ENCODE measurements around the gene ARHGEF12. TPM values are rescaled to one million over a fixed set of nuclear protein-coding genes. Genes with fewer than 3 reads are reported as not detected.

Gene ARHGEF12, protein sequence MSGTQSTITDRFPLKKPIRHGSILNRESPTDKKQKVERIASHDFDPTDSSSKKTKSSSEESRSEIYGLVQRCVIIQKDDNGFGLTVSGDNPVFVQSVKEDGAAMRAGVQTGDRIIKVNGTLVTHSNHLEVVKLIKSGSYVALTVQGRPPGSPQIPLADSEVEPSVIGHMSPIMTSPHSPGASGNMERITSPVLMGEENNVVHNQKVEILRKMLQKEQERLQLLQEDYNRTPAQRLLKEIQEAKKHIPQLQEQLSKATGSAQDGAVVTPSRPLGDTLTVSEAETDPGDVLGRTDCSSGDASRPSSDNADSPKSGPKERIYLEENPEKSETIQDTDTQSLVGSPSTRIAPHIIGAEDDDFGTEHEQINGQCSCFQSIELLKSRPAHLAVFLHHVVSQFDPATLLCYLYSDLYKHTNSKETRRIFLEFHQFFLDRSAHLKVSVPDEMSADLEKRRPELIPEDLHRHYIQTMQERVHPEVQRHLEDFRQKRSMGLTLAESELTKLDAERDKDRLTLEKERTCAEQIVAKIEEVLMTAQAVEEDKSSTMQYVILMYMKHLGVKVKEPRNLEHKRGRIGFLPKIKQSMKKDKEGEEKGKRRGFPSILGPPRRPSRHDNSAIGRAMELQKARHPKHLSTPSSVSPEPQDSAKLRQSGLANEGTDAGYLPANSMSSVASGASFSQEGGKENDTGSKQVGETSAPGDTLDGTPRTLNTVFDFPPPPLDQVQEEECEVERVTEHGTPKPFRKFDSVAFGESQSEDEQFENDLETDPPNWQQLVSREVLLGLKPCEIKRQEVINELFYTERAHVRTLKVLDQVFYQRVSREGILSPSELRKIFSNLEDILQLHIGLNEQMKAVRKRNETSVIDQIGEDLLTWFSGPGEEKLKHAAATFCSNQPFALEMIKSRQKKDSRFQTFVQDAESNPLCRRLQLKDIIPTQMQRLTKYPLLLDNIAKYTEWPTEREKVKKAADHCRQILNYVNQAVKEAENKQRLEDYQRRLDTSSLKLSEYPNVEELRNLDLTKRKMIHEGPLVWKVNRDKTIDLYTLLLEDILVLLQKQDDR (N-terminal part only)
- total RNA-seq (2013) = 2.7 TPM
- under 1 TPM; 0.25 to 0.87 (median 0.27) TPM for polyA plus RNA-seq
- polyA minus RNA-seq = 1.4 and 1.8 TPM in 2 replicates
- 7.3 to 34.1 (median 15.1) reads per million in 11 experiments for total RNA-seq

DNA sequence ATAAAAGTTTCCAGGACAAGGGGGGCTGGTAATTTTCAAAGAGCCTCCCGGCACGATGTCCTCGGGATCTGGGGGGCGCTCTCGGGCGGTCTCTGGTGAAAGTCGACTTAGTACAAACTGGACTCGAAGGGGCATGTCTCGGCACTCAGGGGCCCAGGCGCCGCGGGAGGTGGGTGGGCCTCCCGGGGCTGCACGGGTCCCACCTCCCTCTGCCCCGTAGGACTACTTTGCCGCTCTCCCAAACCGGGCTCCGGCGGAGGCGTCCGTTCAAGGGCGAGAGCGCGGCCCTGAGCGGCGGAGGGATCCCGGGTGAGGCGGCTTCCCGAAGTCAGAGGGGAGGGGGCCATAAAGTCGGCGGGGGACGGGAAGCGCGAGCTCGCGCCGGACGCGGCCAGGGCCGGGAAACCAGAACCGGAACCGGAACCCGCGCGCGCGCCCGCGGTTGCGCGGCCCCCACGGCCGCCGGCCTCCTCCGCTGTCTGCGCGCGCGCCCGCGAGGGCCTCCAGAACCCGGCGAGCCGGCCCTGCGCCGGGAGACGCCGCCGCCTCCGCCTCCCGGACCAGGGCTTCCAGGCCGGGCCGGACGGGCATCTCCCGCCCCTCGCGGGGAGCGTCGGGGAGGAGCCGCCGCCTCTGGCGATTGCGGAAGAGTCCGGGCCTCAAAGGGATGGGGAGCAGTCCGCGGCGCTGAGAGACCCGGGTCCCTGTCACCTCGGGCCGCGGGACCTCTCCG, at the start of gene ARHGEF12:
ARHGEF12 (plus strand) TSS at position 506 of the 733 bp plus-strand sequence. CDS start 831 bp downstream, outside the sequence.
- peaks cover 7 to 9% of the 10 kb centered on the region in 2 donors for H3K36me3 Mint-ChIP-seq
- H3K9ac ChIP-seq (ENCODE audit: insufficient read depth, low read length, poor library complexity, severe bottlenecking) = peak within 1 kb of the TSS; percentile 47
- H3K9me3 Mint-ChIP-seq = peaks cover 3 to 26% (median 17%) of the 10 kb centered on the region in 7 donors
- under 1% methylated on average over 86 of the region's 92 CpGs for WGBS (ENCODE audit: insufficient coverage)
- peak within 1 kb of the TSS in 1 of 7 donors; percentile 50 for H3K27ac Mint-ChIP-seq
- peak within 1 kb of the TSS; percentile 82 for H3K4me2 ChIP-seq (replicated peaks; ENCODE audit: extremely low read depth, low read length, poor library complexity, severe bottlenecking)
- peaks cover 7 to 35% of the 10 kb centered on the region in 2 donors for H3K9me3 ChIP-seq (replicated peaks in 1 of 2; ENCODE audit: control insufficient read depth in 1 of 2, insufficient read depth in 1 of 2, low read length in 2 of 2)
- H3K27ac ChIP-seq (ENCODE audit: low read depth in 1 of 2, low read length in 2 of 2) = no peak within 1 kb of the TSS
- intact Hi-C loops (cut with micrococcal nuclease) = no loop called here
- H3K4me1 Mint-ChIP-seq = peaks cover 19% of the 10 kb centered on the region
- H3K4me1 ChIP-seq (ENCODE audit: control insufficient read depth in 1 of 2, insufficient read depth in 2 of 2, low read length in 2 of 2) = peaks cover 26% of the 10 kb centered on the region in 2 donors
- H3K27me3 ChIP-seq (ENCODE audit: control insufficient read depth in 2 of 2, insufficient read depth in 2 of 2, low read length in 2 of 2) = peaks cover 86 to 91% of the 10 kb centered on the region in 2 donors
- H3K4me3 Mint-ChIP-seq = peak within 1 kb of the TSS; percentile 89 to 92
- no peaks in the 10 kb centered on the region for H3K79me2 ChIP-seq (ENCODE audit: insufficient read depth, low read length)
- DNase-seq = peak; percentile 50 to 76 (median 57)
- peaks cover 78 to 91% (median 83%) of the 10 kb centered on the region in 3 donors for H3K27me3 Mint-ChIP-seq (ENCODE audit: low read depth in 3 of 3)
- H2AFZ ChIP-seq (ENCODE audit: insufficient read depth, low read depth, low read length, poor library complexity, severe bottlenecking) = peak within 1 kb of the TSS; percentile 83
- H3K36me3 ChIP-seq (replicated peaks in 1 of 2; ENCODE audit: control insufficient read depth in 1 of 2, insufficient read depth in 2 of 2, low read length in 2 of 2) = no peaks in the 10 kb centered on the region
- H3K4me3 ChIP-seq (replicated peaks in 1 of 3; ENCODE audit: low read depth in 2 of 3, low read length in 3 of 3) = peak within 1 kb of the TSS; percentile 40 to 76 (median 71)
- TF ChIP-seq, protein P1, sequence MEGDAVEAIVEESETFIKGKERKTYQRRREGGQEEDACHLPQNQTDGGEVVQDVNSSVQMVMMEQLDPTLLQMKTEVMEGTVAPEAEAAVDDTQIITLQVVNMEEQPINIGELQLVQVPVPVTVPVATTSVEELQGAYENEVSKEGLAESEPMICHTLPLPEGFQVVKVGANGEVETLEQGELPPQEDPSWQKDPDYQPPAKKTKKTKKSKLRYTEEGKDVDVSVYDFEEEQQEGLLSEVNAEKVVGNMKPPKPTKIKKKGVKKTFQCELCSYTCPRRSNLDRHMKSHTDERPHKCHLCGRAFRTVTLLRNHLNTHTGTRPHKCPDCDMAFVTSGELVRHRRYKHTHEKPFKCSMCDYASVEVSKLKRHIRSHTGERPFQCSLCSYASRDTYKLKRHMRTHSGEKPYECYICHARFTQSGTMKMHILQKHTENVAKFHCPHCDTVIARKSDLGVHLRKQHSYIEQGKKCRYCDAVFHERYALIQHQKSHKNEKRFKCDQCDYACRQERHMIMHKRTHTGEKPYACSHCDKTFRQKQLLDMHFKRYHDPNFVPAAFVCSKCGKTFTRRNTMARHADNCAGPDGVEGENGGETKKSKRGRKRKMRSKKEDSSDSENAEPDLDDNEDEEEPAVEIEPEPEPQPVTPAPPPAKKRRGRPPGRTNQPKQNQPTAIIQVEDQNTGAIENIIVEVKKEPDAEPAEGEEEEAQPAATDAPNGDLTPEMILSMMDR (IDR thresholded peaks at IDR 0.05) = no peak
- H4K20me1 ChIP-seq (ENCODE audit: insufficient read depth, low read length) = no peaks in the 10 kb centered on the region
